Measurements from ENCODE around the gene TANGO6.

DNA sequence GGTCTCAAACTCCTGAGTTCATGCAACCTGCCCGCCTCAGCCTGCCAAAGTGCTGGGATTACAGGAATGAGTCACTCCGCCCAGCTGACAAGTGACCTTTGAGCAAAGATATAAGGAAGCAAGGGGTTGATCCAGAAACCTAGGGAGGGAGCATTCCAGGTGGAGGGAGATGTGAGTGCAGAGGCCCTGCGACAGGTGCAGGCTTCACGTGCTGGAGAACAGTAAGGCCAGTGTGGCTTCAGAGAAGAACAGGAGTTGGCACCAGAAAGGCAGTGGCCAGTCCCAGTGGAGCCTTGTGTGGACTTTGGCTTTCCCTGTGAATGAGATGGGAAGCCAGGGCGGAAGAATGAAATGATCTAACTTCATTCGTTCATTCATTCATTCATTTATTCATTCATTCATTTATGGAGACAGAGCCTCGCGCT is 188.6 kb downstream of the TANGO6 start:
- TF ChIP-seq TAF1 (IDR thresholded peaks at IDR 0.05; ENCODE audit: borderline replicate concordance, low read depth, low read length) (no peak), POLR2AphosphoS5 (IDR thresholded peaks at IDR 0.05; ENCODE audit: low read depth, low read length) (no peak), POLR2A (IDR thresholded peaks at IDR 0.05; ENCODE audit: low read depth, low read length) (no peak)

Measured in GM12892 (cell line).